GM18868 (cell line): Measurements from ENCODE around the gene CDK7.

ENCODE experiments used
- ATAC-seq: cut with Tn5 transposase; IDR thresholded peaks from one replicate; pipeline ENCODE4 v1.9.1; 2021; ENCODE audit warnings: mild to moderate bottlenecking, moderate library complexity; ENCODE audit not compliant: unreplicated experiment

CDK7 gene

GRCh38 chr5:69288688-69289087, 54.0 kb downstream of the CDK7 start:
- no peak for ATAC-seq

GRCh38 chr5:69292306-69292705, 57.6 kb downstream of the CDK7 start:
- ATAC-seq: no peak

- ATAC-seq: no peak
Measured at GRCh38 chr5:69293882-69294281, 59.2 kb downstream of the CDK7 start.

GRCh38 chr5:69295088-69295754, 60.5 kb downstream of the CDK7 start:
- ATAC-seq: no peak

- no peak for ATAC-seq
Measured at GRCh38 chr5:69299625-69300024, 64.9 kb downstream of the CDK7 start.

- no peak for ATAC-seq
Measured at GRCh38 chr5:69300537-69301203, 66.0 kb downstream of the CDK7 start.

- ATAC-seq: no peak
Measured at GRCh38 chr5:69305512-69305911, 70.8 kb downstream of the CDK7 start.

GRCh38 chr5:69308046-69308553, 73.4 kb downstream of the CDK7 start:
- no peak for ATAC-seq

GRCh38 chr5:69309380-69309779, 74.7 kb downstream of the CDK7 start:
- no peak for ATAC-seq

GRCh38 chr5:69312459-69313160, 77.9 kb downstream of the CDK7 start:
- ATAC-seq: no peak

- ATAC-seq: no peak
Measured at GRCh38 chr5:69313428-69313827, 78.7 kb downstream of the CDK7 start.

GRCh38 chr5:69315972-69316371, 81.3 kb downstream of the CDK7 start:
- ATAC-seq: no peak

- ATAC-seq: no peak
Measured at GRCh38 chr5:69317391-69317790, 82.7 kb downstream of the CDK7 start.

- no peak for ATAC-seq
Measured at GRCh38 chr5:69326365-69326764, 91.7 kb downstream of the CDK7 start.
